ENCODE results near the gene MINDY4B. TPM values are rescaled to one million over a fixed set of nuclear protein-coding genes. Genes with fewer than 3 reads are reported as not detected.

The MINDY4B gene
- total and polyA plus RNA-seq, 2 of the 13 experiments (the other 11 are each of a cell fraction or from before 2014, with no cell fraction given), result not detected

DNA sequence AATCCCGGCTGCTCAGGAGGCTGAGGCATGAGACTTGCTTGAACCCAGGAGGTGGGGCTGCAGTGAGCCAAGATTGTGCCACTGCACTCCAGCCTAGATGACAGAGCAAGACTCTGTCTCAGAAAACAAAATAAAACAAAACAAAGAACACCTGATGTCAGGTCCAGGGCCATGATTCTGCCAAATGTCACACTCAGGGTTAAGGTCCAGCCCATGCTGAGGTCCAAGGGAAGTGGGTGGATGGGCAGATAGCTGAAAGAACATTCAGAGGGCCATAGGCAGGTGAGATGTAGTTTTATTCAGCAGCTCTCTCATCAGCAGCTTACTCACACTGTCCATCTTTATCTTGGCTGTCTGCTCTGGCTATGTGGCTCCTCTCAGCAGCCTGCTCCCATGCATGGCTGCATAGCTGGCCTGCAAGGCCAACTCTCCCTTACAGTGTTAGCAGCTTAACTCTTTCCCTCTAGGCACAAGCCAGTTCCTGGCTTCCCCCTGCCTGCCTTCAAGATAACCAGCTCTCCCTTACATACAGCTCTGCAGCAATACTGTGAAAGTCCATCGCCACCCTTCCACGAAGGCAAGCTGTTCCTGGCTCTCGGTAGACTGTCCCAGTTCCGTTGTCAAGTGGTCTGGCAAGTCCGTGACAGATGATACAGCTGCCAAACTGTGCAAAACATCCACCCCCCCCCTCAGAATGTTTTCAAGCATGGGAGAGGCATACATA, 79.9 kb downstream of the MINDY4B start:
- H3K36me3 ChIP-seq (replicated peaks in 1 of 2; ENCODE audit: control insufficient read depth in 1 of 2, insufficient read depth in 2 of 2, low read length in 2 of 2), result no peaks in the 10 kb centered on the region
- no TSS peak for BruUV-seq (replicated peaks)
- H3K4me3 ChIP-seq (replicated peaks in 1 of 3; ENCODE audit: insufficient read depth in 1 of 3, low read depth in 2 of 3, low read length in 3 of 3), result no peak overlapping the region
- H3K27me3 ChIP-seq (ENCODE audit: control insufficient read depth in 1 of 2, insufficient read depth in 2 of 2, low read length in 2 of 2), result peaks cover 0 to 3% of the 10 kb centered on the region in 2 experiments; a peak in 2 of 5 replicates
- H4K20me1 ChIP-seq (ENCODE audit: insufficient read depth, low read length), result no peaks in the 10 kb centered on the region
- no peaks in the 10 kb centered on the region for H3K9me3 ChIP-seq (ENCODE audit: low read length)
- in situ Hi-C loops (cut with HindIII; ENCODE audit: extremely low pct_ligation_motif_present, low pct_unique_long_range_greater_than_20kb), result no loop called here
- 68% methylated on average over 6 of the region's 6 CpGs for WGBS (ENCODE audit: low lambda C conversion rate)
- H3K9ac ChIP-seq (ENCODE audit: insufficient read depth, low read depth, low read length), result no peak overlapping the region
- no peak overlapping the region for H3K4me2 ChIP-seq (ENCODE audit: low read depth, low read length)
- H3K27ac ChIP-seq (ENCODE audit: extremely low read length, insufficient read depth, low read length), result no peak overlapping the region
- H3K79me2 ChIP-seq (ENCODE audit: insufficient read depth, low read length), result no peaks in the 10 kb centered on the region
- FAIRE-seq, result no peak
- H3K4me1 ChIP-seq (ENCODE audit: insufficient read depth, low read length), result peaks cover 25% of the 10 kb centered on the region; the same call in 1 of the 2 replicates
- no peak for DNase-seq (ENCODE audit: low spot score)
- peak; percentile 33; the same call in 2 of the 3 replicates for ATAC-seq
- POLR2A ChIA-PET, result no interaction called here
- CTCF ChIA-PET (ENCODE audit: low intra/inter-chr PET ratio, low total read pairs), result no interaction called here
- H2AFZ ChIP-seq (ENCODE audit: low read length), result no peak overlapping the region
- intact Hi-C loops (cut with micrococcal nuclease; ENCODE audit: unreplicated experiment), result no loop called here
- TF ChIP-seq ZNF605 (CRISPR knock-in tag; IDR thresholded peaks at IDR 0.05) (no peak), ZNF34 (CRISPR knock-in tag; IDR thresholded peaks at IDR 0.05; ENCODE audit: borderline replicate concordance) (no peak), SP5 (CRISPR knock-in tag; IDR thresholded peaks at IDR 0.05; ENCODE audit: borderline replicate concordance, low read depth) (no peak), SRSF1 (optimal IDR thresholded peaks at IDR 0.05; ENCODE audit: low read depth, low read length) (no peak), ZNF496 (CRISPR knock-in tag; IDR thresholded peaks at IDR 0.05; ENCODE audit: insufficient replicate concordance) (no peak), ZHX1 (CRISPR knock-in tag; IDR thresholded peaks at IDR 0.05; ENCODE audit: low read depth) (no peak), ZSCAN29 (CRISPR knock-in tag; conservative IDR thresholded peaks at IDR 0.05) (no peak), TBL1XR1 (IDR thresholded peaks at IDR 0.05; ENCODE audit: borderline replicate concordance, low read length, partially characterized antibody) (no peak), MTA3 (CRISPR knock-in tag; IDR thresholded peaks at IDR 0.05) (no peak), E2F5 (CRISPR knock-in tag; conservative IDR thresholded peaks at IDR 0.05) (no peak), ZHX2 (IDR thresholded peaks at IDR 0.05; ENCODE audit: low read depth) (no peak), ZHX2 (CRISPR knock-in tag; IDR thresholded peaks at IDR 0.05; ENCODE audit: borderline replicate concordance) (no peak), ZNF343 (CRISPR knock-in tag; IDR thresholded peaks at IDR 0.05) (no peak), ZNF292 (CRISPR knock-in tag; IDR thresholded peaks at IDR 0.05; ENCODE audit: borderline replicate concordance, low read depth) (no peak), ZNF768 (CRISPR knock-in tag; IDR thresholded peaks at IDR 0.05) (no peak)
